HEK293 (cell line): Measurements from ENCODE around the gene TDG.

Experiments
- BCL11A ChIP-seq: fragments of 450-650 bp; formaldehyde crosslinking; IDR thresholded peaks from 2 replicates; pipeline ENCODE4 v1.5.1; 2016; ENCODE audit warnings: low read depth, missing biosample characterization, missing genetic modification characterization
- BCL6B ChIP-seq: fragments of 450-650 bp; formaldehyde crosslinking; IDR thresholded peaks from 2 replicates; pipeline ENCODE4 v1.5.1; 2017; ENCODE audit warnings: missing biosample characterization, missing genetic modification characterization
- CTCF ChIP-seq: fragments of 450-650 bp; formaldehyde crosslinking; IDR thresholded peaks from 2 replicates; pipeline ENCODE4 v1.5.1; 2016; ENCODE audit warnings: missing biosample characterization, missing genetic modification characterization
- FEZF1 ChIP-seq: fragments of 450-650 bp; formaldehyde crosslinking; IDR thresholded peaks from 2 replicates; pipeline ENCODE4 v1.5.1; 2016; ENCODE audit warnings: missing biosample characterization, missing genetic modification characterization
- HOXC10 ChIP-seq: sonication (generic); formaldehyde crosslinking; IDR thresholded peaks from 2 replicates; pipeline ENCODE4 v1.8.1; 2023; ENCODE audit warnings: mild to moderate bottlenecking, missing genetic modification reagents
- KLF8 ChIP-seq: fragments of 450-650 bp; formaldehyde crosslinking; IDR thresholded peaks from 2 replicates; pipeline ENCODE4 v1.5.1; 2016; ENCODE audit warnings: missing biosample characterization, missing genetic modification characterization
- OVOL3 ChIP-seq: fragments of 450-650 bp; formaldehyde crosslinking; IDR thresholded peaks from 2 replicates; pipeline ENCODE4 v1.5.1; 2016; ENCODE audit warnings: missing biosample characterization, missing genetic modification characterization
- SCRT1 ChIP-seq: fragments of 450-650 bp; formaldehyde crosslinking; IDR thresholded peaks from 2 replicates; pipeline ENCODE4 v1.5.1; 2016; ENCODE audit warnings: missing biosample characterization, missing genetic modification characterization, borderline replicate concordance
- SP2 ChIP-seq: fragments of 450-650 bp; formaldehyde crosslinking; IDR thresholded peaks from 2 replicates; pipeline ENCODE4 v1.5.1; 2016; ENCODE audit warnings: missing biosample characterization, missing genetic modification characterization
- SP7 ChIP-seq: fragments of 450-650 bp; formaldehyde crosslinking; IDR thresholded peaks from 2 replicates; pipeline ENCODE4 v1.5.1; 2016; ENCODE audit warnings: missing biosample characterization, missing genetic modification characterization
- TCF7L2 ChIP-seq: IDR thresholded peaks from 2 replicates; pipeline ENCODE4 v1.6.1; 2011; ENCODE audit warnings: low read depth, mild to moderate bottlenecking, inconsistent platforms, low read length, moderate library complexity, borderline replicate concordance
- ZBTB1 ChIP-seq: fragments of 450-650 bp; formaldehyde crosslinking; IDR thresholded peaks from 2 replicates; pipeline ENCODE4 v1.5.1; 2016; ENCODE audit warnings: missing biosample characterization, missing genetic modification characterization
- ZBTB17 ChIP-seq: fragments of 450-650 bp; formaldehyde crosslinking; IDR thresholded peaks from 2 replicates; pipeline ENCODE4 v1.5.1; 2016; ENCODE audit warnings: missing biosample characterization, missing genetic modification characterization
- ZFP41 ChIP-seq: fragments of 450-650 bp; formaldehyde crosslinking; IDR thresholded peaks from 2 replicates; pipeline ENCODE4 v1.5.1; 2016; ENCODE audit warnings: missing biosample characterization, missing genetic modification characterization, borderline replicate concordance
- ZIC2 ChIP-seq: fragments of 450-650 bp; formaldehyde crosslinking; IDR thresholded peaks from 2 replicates; pipeline ENCODE4 v1.5.1; 2016; ENCODE audit warnings: missing biosample characterization, missing genetic modification characterization
- ZNF10 ChIP-seq: fragments of 450-650 bp; formaldehyde crosslinking; IDR thresholded peaks from 2 replicates; pipeline ENCODE4 v1.5.1; 2017; ENCODE audit warnings: missing biosample characterization, missing genetic modification characterization
- ZNF133 ChIP-seq: fragments of 450-650 bp; formaldehyde crosslinking; IDR thresholded peaks from 2 replicates; pipeline ENCODE4 v1.5.1; 2016; ENCODE audit warnings: missing biosample characterization, missing genetic modification characterization
- ZNF155 ChIP-seq: fragments of 450-650 bp; formaldehyde crosslinking; IDR thresholded peaks from 2 replicates; pipeline ENCODE4 v1.5.1; 2016; ENCODE audit warnings: missing biosample characterization, missing genetic modification characterization
- ZNF174 ChIP-seq: fragments of 450-650 bp; formaldehyde crosslinking; IDR thresholded peaks from 2 replicates; pipeline ENCODE4 v1.5.0; 2017; ENCODE audit warnings: missing biosample characterization, mild to moderate bottlenecking, missing genetic modification characterization
- ZNF18 ChIP-seq: fragments of 450-650 bp; formaldehyde crosslinking; IDR thresholded peaks from 2 replicates; pipeline ENCODE4 v1.5.1; 2016; ENCODE audit warnings: missing biosample characterization, missing genetic modification characterization
- ZNF211 ChIP-seq: fragments of 450-650 bp; formaldehyde crosslinking; IDR thresholded peaks from 2 replicates; pipeline ENCODE4 v1.5.1; 2016; ENCODE audit warnings: low read depth, missing biosample characterization, missing genetic modification characterization
- ZNF274 ChIP-seq, 2 experiments: fragments of 200-500 bp in 1 of 2; fragments of 450-650 bp in 1 of 2; sonication (Bioruptor generic) in 1 of 2; formaldehyde crosslinking in 1 of 2; IDR thresholded peaks; 2 replicates each; pipeline versions ENCODE4 v1.5.1 to v1.6.1; 2014 to 2016; ENCODE audit warnings: borderline replicate concordance in 1 of 2, inconsistent platforms in 1 of 2, low read length in 1 of 2, missing biosample characterization in 1 of 2, missing genetic modification characterization in 1 of 2
- ZNF354C ChIP-seq: fragments of 450-650 bp; formaldehyde crosslinking; IDR thresholded peaks from 2 replicates; pipeline ENCODE4 v1.5.1; 2016; ENCODE audit warnings: missing biosample characterization, missing genetic modification characterization, low read depth, borderline replicate concordance
- ZNF473 ChIP-seq: fragments of 450-650 bp; formaldehyde crosslinking; IDR thresholded peaks from 2 replicates; pipeline ENCODE4 v1.5.1; 2017; ENCODE audit warnings: missing biosample characterization, missing genetic modification characterization
- ZNF510 ChIP-seq: fragments of 450-650 bp; formaldehyde crosslinking; IDR thresholded peaks from 2 replicates; pipeline ENCODE4 v1.5.1; 2018; ENCODE audit warnings: mild to moderate bottlenecking, missing genetic modification characterization, missing biosample characterization; ENCODE audit not compliant: insufficient replicate concordance
- ZNF521 ChIP-seq: fragments of 450-650 bp; formaldehyde crosslinking; IDR thresholded peaks from 2 replicates; pipeline ENCODE4 v1.5.1; 2017; ENCODE audit warnings: missing biosample characterization, mild to moderate bottlenecking, missing genetic modification characterization
- ZNF544 ChIP-seq: fragments of 450-650 bp; formaldehyde crosslinking; IDR thresholded peaks from 2 replicates; pipeline ENCODE4 v1.5.0; 2017; ENCODE audit warnings: missing biosample characterization, missing genetic modification characterization
- ZNF561 ChIP-seq: fragments of 450-650 bp; IDR thresholded peaks from 2 replicates; pipeline ENCODE4 v1.5.1; 2018; ENCODE audit warnings: missing biosample characterization, missing genetic modification characterization, borderline replicate concordance
- ZNF624 ChIP-seq: fragments of 450-650 bp; formaldehyde crosslinking; IDR thresholded peaks from 2 replicates; pipeline ENCODE4 v1.5.1; 2017; ENCODE audit warnings: missing biosample characterization, missing genetic modification characterization
- ZNF701 ChIP-seq: fragments of 450-650 bp; formaldehyde crosslinking; IDR thresholded peaks from 2 replicates; pipeline ENCODE4 v1.5.1; 2016; ENCODE audit warnings: missing biosample characterization, missing genetic modification characterization
- ZNF777 ChIP-seq: fragments of 450-650 bp; formaldehyde crosslinking; IDR thresholded peaks from 2 replicates; pipeline ENCODE4 v1.5.1; 2017; ENCODE audit warnings: missing biosample characterization, missing genetic modification characterization, borderline replicate concordance
- ZNF792 ChIP-seq: fragments of 450-650 bp; formaldehyde crosslinking; IDR thresholded peaks from 2 replicates; pipeline ENCODE4 v1.5.1; 2016; ENCODE audit warnings: missing biosample characterization, missing genetic modification characterization
- ZNF837 ChIP-seq: fragments of 450-650 bp; formaldehyde crosslinking; IDR thresholded peaks from 2 replicates; pipeline ENCODE4 v1.5.1; 2016; ENCODE audit warnings: missing biosample characterization, missing genetic modification characterization
- ZSCAN30 ChIP-seq: fragments of 450-650 bp; IDR thresholded peaks from 2 replicates; pipeline ENCODE4 v1.5.1; 2018; ENCODE audit warnings: missing biosample characterization, mild to moderate bottlenecking, missing genetic modification characterization, moderate library complexity
- ZXDB ChIP-seq: fragments of 450-650 bp; formaldehyde crosslinking; IDR thresholded peaks from 2 replicates; pipeline ENCODE4 v1.5.1; 2016; ENCODE audit warnings: missing biosample characterization, missing genetic modification characterization

Gene TDG

GRCh38 chr12:103930034-103930786 lies 35.5 kb upstream of the TDG start, which contains the start of gene HSP90B1 (continued):
- TF ChIP-seq ZSCAN30 (tag by site-specific recombination): 0 out of 2 replicates have a peak, but pooled peaks have one; percentile 45
- peak; percentile 61 for TF ChIP-seq ZNF18 (tag by site-specific recombination)
- TF ChIP-seq ZNF561 (tag by site-specific recombination): peak; percentile 71; the same call in 1 of the 2 replicates
- TF ChIP-seq OVOL3 (tag by site-specific recombination): no peak
- peak; percentile 74; the same call in 1 of the 2 replicates for TF ChIP-seq SP7 (tag by site-specific recombination)
- no peak for TF ChIP-seq TCF7L2
- peak; percentile 79; the same call in 1 of the 2 replicates for TF ChIP-seq ZNF792 (tag by site-specific recombination)
- TF ChIP-seq ZNF473 (tag by site-specific recombination): no peak
- peak; percentile 58 for TF ChIP-seq ZBTB1 (tag by site-specific recombination)
- no peak; the same call in 1 of the 2 replicates for TF ChIP-seq ZNF10 (tag by site-specific recombination)
- TF ChIP-seq ZNF274 (IDR thresholded peaks at IDR 0.05; ENCODE audit: low read length): no peak
- no peak for TF ChIP-seq ZNF274 (tag by site-specific recombination; IDR thresholded peaks at IDR 0.05; ENCODE audit: borderline replicate concordance)
- no peak for TF ChIP-seq SCRT1 (tag by site-specific recombination)
- TF ChIP-seq ZNF701 (tag by site-specific recombination): no peak
- TF ChIP-seq ZNF211 (tag by site-specific recombination): no peak
- TF ChIP-seq ZFP41 (tag by site-specific recombination): no peak
- no peak for TF ChIP-seq ZNF624 (tag by site-specific recombination)
- peak; percentile 92 for TF ChIP-seq ZIC2 (tag by site-specific recombination)
- TF ChIP-seq ZNF155 (tag by site-specific recombination): no peak
- no peak for TF ChIP-seq FEZF1
- no peak for TF ChIP-seq ZNF837 (tag by site-specific recombination)
- TF ChIP-seq ZBTB17 (tag by site-specific recombination): peak; percentile 20; the same call in 1 of the 2 replicates
- peak; percentile 99 for TF ChIP-seq SP2
- no peak for TF ChIP-seq ZNF777 (tag by site-specific recombination)
- peak; percentile 95 for TF ChIP-seq BCL6B
- TF ChIP-seq ZNF521 (tag by site-specific recombination): no peak
- TF ChIP-seq ZNF544: no peak
- no peak for TF ChIP-seq ZNF174
- no peak for TF ChIP-seq CTCF (tag by site-specific recombination)
- peak; percentile 83 for TF ChIP-seq ZXDB (tag by site-specific recombination)
- TF ChIP-seq HOXC10 (CRISPR knock-in tag): 0 out of 2 replicates have a peak, but pooled peaks have one; percentile 63
- TF ChIP-seq KLF8 (tag by site-specific recombination): peak; percentile 67; the same call in 1 of the 2 replicates
- TF ChIP-seq ZNF133: no peak
- no peak for TF ChIP-seq ZNF354C (tag by site-specific recombination)
- no peak for TF ChIP-seq BCL11A
- no peak for TF ChIP-seq ZNF510 (tag by site-specific recombination)
